Forelimb muscle (tissue), 1 donor: ENCODE data around the gene SPAG8. TPM values are rescaled to one million over a fixed set of nuclear protein-coding genes. Genes with fewer than 3 reads are reported as not detected.

Experiments used
- DNase-seq: peaks from one replicate; pipeline ENCODE4 v3.0.0-alpha.2; 2013; ENCODE audit warnings: low read depth
- polyA plus RNA-seq: library from polyadenylated mRNA; unstranded; fragments of 120-200 nt; gene quantifications from one replicate; pipeline ENCODE4 v1.2.1, GENCODE V29; 2013; ENCODE audit not compliant: insufficient read length

The SPAG8 gene
- polyA plus RNA-seq, 1 donor: 2.3 TPM

DNA sequence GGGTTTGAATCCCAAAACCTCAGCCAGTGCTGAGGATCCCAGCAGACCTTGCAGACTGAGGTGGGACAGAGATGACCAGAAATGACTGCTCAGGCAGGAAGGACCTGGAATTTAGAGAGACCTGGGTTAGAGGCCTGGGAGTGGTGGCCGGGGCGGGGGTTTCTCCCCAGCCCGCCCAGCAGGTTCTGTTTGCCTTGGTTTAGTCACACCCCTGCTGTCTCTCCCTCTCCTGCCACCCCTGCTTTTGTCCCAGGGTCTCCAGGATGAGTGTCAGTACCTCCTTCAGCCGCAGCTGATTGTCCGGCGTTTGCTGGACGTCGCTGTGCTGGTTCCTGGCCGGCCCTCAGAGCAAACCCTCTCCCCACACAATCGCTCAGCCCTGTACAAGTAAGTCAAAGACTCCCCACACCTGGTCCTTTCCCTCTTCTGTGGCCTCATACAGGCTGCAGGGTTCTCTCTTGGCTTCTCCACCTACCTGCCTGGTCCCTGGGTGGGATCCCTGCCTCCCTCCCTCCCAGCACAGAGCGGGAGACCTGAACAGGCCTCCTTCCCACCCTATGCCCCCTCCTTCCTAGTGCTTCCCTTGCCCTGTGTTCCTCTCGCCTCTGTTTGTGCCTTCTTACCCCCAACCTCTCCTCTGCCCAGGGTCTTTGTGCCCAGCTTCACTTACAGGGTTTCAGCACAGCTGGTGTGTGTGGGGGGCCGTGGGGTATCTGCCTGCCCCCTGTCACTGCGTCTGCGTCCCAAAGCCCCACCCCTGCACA lies 29.0 kb upstream of the SPAG8 start:
- DNase-seq: no peak

DNA sequence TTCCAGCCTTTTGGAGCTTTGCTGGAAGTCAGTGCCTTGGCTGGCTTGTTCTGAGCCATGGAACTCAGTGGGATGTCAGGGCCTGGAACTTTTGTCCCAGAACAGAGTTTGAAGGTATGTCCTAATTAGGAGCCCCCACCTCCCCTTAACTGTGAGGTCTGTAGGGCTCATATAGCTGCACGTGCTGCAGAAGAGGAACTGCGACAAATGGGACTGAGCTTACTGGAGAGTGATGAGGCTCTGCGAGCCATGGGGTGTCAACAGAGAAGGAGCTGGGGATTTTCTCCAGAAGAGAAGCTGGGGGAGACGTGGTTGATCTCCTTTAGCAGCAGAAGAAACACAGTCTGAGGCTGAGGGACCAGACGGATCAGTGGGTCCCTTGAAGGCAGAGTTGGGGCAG lies 27.9 kb upstream of the SPAG8 start:
- DNase-seq: no peak

DNA sequence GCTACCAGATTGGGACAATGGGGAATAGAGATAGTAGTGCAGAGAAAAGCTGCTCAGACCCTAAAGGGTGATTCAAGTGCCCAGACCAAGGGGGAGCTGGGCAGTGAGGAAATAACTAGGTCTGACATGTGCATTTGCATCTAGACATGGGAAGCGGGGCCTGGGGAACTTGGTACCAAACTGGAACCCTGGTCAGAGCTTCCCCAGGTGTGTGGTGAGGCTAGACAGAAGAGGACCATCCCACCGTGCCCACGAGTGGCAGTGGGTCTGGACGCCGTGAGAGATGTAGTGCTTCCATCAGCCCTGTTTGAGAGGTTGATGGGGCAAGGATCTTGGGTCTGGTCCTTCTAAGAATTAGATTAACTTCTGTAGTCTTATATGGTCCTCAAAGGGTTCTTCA lies 24.5 kb upstream of the SPAG8 start:
- DNase-seq: no peak

DNA sequence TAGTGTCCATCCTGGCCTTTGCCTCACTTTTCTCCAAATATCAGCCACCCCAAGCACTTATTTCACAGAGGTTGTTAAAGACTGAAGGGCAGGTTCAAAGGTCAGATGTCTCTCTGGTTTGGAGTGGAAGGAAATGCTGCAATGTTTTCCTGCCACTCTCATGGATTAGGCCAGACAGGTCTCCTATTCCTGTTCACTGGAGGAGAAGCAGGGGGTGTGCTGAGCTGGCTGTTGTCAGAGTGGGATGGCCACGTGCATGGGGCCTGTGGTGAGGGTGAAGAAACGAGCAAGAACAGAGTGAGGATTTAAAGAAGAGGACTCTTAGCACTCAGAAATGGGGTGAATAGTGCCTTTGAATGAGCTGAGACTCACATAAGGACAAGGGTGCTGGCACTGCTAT lies 23.7 kb upstream of the SPAG8 start:
- DNase-seq: no peak

DNA sequence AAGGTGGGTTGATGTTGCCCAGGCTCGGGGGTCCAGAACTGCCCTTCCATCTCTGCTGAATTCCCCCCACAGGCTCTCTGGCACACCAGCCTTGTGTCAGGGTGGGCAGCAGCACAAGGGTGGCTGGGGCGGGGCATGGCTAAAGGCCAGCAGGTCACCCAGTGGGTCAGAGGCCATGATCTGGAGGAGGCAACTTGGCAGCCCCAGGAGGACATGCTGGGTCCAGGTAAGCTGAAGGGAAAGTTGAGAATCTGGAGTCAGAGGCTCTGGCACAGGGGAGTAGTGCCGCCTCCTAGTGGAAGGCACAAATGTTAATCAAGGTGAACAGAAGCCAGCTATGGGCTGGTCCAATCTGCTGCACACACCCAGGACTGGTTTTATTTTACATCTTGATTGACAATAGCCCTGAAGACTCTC lies 23.2 kb upstream of the SPAG8 start:
- DNase-seq: no peak

DNA sequence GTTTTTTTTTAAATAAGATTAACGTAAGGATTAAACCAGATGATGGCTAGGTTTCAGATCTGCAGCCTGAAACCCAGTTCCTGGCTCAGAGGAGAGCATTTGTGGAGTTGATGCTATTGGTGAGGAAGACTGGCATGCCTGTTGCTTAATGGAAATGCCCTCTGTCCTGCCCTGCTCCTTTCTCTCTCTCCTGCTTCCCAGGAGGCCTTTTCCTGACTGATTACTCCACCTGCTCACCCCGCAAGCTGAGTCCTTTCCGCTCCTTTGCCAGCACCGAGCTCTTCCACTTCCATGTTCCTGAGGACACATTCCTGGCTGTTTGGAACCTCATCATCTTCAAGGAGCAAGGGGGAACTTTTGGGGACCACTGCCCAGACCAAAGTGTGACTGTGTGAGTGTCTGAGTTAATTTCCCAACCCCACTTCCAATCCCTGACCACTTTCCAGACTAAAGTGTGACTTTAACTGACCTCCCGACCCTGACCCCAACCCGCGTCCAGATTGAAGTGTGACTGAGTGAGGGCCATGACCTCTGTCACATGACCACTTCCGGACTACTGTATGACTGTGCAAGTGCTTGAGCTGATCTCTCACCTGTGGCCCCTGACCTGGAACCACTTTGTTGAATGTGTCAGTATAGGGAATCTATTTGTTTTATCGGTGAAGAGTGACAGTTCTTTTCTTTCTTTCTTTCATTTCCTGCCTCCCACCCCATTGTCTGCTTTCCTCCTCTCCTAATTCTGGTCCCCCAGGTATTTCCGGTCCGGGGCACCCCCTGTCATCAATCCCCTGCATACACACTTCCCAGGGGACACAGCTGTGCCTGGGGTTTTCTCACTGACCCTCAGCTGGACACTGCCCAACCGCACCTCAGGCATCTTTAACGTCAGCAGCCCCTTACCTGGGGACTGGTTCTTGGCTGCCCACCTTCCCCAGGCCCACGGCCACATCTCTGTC lies 22.5 kb upstream of the SPAG8 start:
- no peak for DNase-seq

DNA sequence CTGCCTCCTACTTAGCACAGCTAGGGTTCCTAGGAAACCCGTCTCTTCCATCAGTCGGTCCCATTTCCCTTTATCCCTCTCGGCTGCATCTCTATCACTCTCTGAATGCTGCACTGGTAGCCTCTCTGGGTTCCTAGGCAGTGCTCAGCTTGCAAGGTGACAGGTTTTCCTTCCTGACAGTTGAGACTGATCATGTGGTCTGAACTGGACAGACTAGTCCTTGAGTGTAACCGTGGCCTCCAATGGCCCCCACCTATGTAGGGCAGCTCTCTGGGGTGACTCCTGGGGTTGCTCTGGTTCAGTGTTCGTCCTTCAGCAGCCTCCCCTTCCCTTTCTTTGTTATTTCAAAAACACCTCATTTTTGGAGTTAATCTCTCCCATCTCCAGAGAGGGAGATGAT lies 20.8 kb upstream of the SPAG8 start:
- DNase-seq: no peak

DNA sequence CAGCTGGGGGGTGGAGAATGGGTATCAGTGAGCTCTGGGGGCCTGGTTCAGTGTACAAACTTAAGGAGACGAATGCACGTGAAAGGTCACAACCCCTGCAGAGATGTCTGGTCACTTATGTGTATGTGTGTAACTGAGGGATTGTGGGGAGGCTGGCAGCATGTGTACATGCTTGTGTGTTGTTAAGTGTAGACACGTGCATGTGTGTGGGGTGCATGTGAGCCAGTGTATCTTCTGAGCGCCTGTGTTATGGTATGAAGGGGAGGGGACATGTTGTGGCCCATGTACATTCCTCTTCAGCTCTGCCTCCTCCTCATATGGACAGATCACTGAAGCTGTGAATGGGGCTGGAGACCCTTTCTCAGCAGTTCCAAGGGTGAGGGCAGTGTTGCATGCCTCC lies 19.0 kb upstream of the SPAG8 start:
- DNase-seq: no peak

DNA sequence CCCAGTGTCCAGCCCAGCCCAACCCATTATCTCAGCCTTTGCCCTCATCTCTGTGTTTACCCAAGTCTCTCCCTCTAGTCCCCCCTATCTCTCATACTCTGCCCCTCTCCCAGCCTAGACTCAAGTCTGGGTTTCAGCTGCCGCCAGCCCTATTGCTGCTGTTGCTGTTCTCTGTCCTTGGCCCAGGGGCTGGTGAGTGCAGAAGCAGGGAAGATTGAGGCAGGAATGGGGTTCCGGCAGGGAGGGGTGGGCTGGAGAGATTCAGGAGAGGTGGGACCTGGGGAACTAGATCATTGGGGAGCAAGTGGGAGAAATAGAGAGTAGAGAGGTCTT lies 17.7 kb upstream of the SPAG8 start:
- no peak for DNase-seq

DNA sequence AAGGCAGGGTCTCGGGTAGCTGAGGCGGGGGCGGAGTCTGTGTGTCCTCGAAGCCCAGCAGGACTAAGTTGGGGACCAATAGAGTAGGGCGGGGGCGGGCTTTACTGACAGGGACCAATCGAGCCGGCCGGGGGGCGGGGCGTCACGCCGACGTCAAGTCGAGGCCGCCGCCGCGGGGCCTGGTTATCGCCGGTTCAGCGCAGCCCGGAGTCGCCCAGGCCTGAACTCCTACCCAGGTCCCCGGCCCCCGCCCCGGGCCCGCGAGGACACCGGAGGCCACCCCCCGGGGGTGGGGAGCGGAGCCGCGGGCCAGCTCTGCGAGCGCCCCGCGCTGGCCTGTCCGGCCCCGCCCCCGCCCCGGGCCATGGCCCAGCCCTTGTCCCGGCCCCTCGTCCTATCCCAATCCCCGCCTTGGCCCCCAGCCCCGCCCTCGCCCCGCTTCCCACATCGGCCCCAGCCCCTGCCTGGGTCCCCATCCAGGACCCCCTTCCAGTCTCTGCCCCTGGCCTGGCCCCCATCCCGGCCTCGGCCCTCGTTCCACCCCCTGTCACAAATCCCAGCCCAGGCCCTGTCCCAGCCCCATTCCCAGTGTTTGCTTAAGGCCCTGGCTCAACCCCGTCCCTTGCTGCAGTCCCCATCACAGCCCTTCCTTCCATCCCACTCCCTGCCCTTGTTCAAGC lies 17.2 kb upstream of the SPAG8 start, which contains the start of gene TMEM8B:
Gene TMEM8B, plus strand, starts transcription at position 145 of the 680 bp plus-strand sequence. Its CDS starts 220 bp downstream, at position 365.
- DNase-seq: peak; percentile 81

DNA sequence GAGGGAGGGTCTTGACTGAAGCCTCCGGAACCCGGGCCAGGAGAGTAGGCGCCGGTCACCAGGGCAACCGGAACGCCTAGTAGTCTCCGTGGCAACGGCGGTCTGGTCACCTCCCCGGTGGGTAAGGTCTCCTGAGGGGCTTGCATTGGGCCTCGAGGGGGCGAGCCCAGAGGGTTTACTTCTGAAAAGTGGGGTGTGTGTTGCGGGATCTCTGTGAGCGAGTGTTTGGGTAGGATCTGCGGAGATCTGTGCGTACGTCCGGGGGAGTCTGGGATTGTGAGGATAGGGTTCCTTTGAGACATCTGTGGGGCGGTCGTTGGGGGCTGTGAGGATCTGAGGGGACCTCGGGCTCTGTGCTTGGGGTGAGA lies 16.6 kb upstream of the SPAG8 start, which contains the start of gene FAM221B:
Gene FAM221B, minus strand, starts transcription at position 17 of the 368 bp plus-strand sequence. CDS start 2,571 bp downstream, outside the sequence.
- no peak for DNase-seq

DNA sequence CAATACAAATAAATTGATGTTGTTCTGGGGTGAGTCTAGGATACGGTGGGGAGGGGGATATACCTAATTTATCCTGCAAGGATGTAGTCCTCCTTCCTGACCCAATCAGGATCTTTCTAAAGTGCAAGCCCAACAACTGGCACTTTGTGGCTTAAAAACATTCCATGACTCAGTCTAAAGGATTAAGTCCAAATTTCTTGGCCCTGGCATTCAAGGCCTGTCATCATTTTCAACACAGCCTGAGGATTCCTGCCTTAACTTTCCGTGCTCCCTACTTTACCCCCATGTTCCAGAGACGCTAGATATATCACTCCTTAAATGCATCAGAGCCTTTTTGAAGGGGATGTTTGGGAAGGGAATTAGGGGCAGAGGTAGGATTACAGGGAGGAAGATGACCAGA lies 15.4 kb upstream of the SPAG8 start:
- DNase-seq: no peak

DNA sequence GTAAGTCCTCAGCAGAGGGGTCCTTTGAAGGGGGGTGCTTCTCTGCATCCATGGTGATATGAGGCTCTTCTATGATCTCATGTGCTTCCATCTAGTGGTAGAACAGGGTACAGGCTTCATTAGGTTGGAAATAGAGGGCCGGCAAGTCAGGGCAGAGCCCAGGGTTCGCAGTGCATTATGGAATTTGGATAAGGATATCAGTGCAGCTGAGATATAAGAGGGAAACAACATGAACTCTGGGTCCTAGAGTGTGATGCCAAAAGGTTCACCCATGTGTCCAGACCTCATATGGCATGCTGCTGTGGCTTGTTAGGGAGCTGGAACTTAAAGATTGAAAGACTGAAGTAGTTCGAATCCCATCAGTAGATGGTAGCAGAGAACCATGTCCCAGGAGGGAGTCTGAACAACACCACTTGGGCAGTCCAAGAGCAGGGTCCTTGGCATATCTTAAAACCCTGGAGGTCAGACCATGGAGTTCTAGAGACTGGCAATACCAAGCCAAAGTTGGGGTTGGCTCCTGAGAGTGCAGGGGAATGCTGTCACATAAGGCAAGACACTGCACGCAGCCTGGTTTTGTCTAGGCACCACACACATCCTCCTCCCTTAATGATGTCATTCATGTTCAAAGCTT lies 14.1 kb upstream of the SPAG8 start:
- DNase-seq: no peak

DNA sequence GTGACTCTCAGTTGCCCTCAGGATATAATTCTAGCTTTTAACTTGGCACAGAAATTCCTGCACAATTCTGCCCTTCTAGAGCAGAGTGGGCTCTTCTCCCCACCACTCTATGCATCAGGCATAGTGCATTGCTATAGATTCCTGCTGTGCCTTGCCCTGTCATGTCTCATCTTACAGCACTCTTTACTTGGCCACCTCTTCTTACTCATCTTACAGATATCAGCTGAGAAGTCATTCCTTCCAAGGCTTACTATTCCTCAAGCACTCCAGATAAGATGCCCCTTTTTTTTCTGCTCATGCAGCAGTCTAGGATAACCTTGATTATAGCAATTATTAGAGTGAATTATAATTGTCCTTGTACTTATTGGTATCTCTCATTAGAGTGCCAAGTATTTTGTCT lies 10.9 kb upstream of the SPAG8 start:
- no peak for DNase-seq

DNA sequence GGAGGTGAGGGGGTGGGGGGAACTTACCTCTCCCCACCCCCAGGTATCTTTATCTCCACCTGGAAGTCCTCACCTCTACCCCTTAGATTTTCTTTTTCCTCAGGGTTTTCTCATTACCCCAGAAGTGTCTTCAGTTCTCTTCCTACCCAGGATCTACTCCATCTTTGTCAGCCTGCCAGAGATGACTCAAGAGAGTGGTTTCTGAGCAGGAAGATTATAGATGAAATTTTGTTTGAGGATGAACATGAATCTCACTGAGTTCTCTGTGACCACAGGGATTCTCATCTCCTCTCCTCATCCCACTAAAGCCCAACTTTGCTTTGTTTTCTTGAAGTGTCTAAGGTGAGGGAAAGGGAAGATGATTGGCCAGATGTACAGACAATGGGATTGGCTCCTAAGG lies 8.0 kb upstream of the SPAG8 start:
- no peak for DNase-seq

DNA sequence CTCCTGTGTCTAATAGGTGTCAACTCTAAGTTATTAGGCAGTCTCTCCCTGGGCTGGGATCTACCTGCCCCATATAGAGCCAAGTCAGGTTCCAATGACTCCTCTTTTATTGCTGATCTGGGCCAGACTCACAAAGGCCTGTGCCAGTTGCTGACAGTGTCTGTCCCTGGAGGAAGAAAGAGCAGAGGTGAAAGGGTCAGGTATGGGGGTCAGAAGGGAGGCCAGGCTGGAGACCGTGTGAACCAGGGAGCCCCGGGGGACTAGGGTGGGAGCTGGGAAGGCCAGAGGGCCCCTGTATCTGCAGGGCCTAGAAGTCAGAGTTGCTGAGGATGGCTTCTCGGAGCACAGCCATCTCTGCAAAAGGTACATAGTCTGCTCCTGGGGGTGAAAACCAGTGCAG lies 6.3 kb upstream of the SPAG8 start:
- DNase-seq: no peak

DNA sequence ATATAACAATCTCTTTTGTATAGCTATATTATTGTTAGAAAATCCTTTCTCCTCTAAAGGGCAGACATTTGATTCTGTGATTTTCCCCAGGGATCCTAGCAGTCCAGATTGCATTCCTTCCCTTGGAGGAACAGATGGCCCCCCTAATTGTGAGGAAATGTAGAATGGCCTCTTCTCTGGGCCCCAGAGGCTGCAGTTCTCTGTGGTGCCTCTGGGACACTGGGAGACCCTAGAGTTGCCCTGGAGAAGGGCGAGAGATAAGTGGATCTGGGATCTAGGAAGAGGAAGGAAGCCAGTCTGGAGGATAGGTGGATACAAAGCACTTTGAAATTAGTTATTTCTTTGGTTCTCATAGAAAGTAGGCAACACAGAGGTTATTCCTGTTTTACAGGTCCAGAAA lies 4.6 kb upstream of the SPAG8 start:
- no peak for DNase-seq

DNA sequence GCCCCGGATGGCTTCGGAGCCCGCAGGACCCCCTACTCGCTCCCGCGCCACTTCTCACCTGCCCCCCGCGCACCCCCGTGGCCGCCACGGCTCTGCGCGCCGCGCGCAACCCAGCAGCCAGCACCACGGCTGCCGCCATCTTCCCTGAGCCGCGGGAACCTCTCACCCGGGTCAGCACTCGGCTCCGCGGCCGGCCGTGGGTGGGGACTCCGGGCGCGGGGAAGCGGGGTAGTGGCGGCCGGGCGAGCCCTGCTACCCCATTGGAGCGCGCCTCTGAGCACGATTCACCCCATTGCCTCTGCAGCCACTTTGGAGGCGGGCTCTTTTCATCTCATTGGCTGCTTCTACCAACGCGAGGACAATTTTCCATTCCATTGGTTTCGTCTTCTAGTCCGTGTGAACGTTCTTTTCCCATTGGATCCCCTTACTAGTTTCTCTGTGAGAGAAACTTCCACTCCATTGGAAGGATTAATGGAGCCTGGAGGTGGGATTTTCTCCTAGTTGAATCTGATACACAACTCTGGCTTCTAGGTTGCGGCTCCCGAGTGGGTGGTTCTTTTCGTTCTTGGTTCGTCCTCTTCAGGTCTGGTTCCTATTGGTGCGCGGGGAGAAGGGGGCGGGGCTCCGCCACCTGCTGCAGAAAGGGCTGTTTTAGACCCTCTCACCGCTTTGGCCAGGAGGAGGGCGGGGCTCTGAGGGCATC lies 2.9 kb upstream of the SPAG8 start, which contains the start of gene HINT2:
Gene HINT2, minus strand, starts transcription at position 202 of the 703 bp plus-strand sequence. Its CDS starts 63 bp downstream, at position 139.
- peak; percentile 100 for DNase-seq

DNA sequence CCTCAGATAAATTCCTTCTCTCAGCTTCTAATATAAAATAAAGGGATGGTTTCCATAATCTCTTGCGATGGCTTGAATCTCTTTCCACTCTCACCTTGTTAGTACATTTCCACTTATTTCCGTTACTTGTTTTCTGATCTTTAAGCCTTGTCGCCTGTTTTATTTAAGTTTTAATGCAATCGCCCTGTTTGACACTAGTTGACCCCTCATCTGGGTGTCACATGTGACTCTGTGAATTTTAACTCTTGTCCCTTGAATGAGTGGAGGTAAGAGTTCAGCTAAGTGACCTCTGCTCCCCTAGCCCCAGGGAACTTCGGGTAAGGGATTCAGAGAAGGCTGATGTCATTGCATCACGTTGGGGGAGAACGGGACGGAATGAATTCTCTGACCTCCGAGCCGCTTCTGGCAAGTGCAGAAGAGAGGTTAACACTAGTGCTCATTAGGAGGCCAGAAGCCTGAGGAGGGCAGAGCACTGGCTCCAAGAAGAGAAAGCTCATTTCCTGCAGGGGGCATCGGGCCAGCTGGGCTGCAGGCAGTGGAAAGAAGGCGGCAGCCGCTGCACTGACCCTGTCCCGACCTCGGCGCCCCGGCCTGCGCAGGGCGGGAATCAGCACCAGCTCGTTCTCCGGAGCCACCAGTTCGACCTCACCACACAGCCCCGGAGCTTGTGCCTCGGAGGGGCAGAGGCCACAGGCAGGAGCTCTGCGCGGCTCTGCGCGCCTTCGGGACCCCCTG lies 2.2 kb upstream of the SPAG8 start:
- no peak for DNase-seq

DNA sequence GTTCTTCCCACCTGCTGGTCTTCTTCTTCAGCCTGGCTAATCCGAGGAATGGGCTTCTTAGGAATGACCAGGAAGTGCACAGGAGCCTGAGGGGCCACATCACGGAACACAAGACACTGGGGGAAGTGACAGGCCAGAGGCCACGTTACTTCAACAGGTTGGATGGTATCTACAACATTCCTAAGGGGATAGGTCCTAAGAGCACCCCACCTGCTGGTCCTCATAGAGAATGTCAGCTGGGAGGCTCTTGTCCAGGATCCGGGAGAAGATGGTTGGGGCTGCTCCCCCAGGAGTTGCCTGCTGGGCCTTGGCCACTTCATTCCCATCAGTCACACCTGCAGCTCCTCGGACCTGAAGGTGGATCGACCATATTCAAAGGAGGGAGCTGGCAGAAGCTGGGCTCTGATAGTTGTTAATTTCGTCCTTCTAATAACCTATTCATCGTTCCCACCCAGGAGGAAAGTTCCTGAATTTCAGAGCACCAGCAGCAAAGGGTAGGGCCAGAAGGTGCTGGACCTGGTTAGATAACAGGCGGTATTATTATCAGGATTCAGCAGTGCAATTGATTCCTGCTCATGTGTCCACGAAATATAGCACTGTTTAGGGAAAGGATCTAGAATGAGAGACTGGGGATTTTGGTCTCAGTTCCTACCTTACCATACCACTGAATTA lies 1.5 kb upstream of the SPAG8 start:
- DNase-seq: no peak
